ENCODE results near the gene VAT1. TPM values are rescaled to one million over a fixed set of nuclear protein-coding genes. Genes with fewer than 3 reads are reported as not detected.

VAT1 gene
- total and polyA plus RNA-seq, 9 of the 15 experiments (the other 6 are each of a cell fraction or from before 2014, with no cell fraction given), result 29.4 to 153 (median 66.7) TPM

GRCh38 chr17:43006639-43007551 is 15.3 kb downstream of the VAT1 start, which contains the start of gene IFI35 (continued):
- TF ChIP-seq AFF4 (CRISPR knock-in tag; IDR thresholded peaks at IDR 0.05), result no peak
- TF ChIP-seq HNRNPK (IDR thresholded peaks at IDR 0.05; ENCODE audit: low read depth, low read length, poor library complexity, severe bottlenecking), result no peak
- TF ChIP-seq ZNF165 (CRISPR knock-in tag; IDR thresholded peaks at IDR 0.05; ENCODE audit: borderline replicate concordance), result no peak
- TF ChIP-seq PPARD (CRISPR knock-in tag; IDR thresholded peaks at IDR 0.05), result no peak
- no peak for TF ChIP-seq NR0B1 (IDR thresholded peaks at IDR 0.05; ENCODE audit: partially characterized antibody)
- no peak for TF ChIP-seq RUNX1 (IDR thresholded peaks at IDR 0.05; ENCODE audit: low read depth)
- peak; percentile 86; the same call in 1 of the 2 replicates for TF ChIP-seq BCOR (IDR thresholded peaks at IDR 0.05)
- TF ChIP-seq ARID3A (IDR thresholded peaks at IDR 0.05; ENCODE audit: borderline replicate concordance, low read depth, low read length), result no peak
- no peak for TF ChIP-seq FOXJ3 (CRISPR knock-in tag; IDR thresholded peaks at IDR 0.05)
- 0 out of 2 replicates have a peak, but pooled peaks have one; percentile 26 for TF ChIP-seq ZNF592 (IDR thresholded peaks at IDR 0.05)
- TF ChIP-seq MAZ (CRISPR knock-in tag; conservative IDR thresholded peaks at IDR 0.05 in 1 of 2, IDR thresholded peaks at IDR 0.05 in 1 of 2), result peak in 1 of 2 experiments; percentile 77; a peak in 2 of 4 replicates
- no peak for TF ChIP-seq E2F3 (CRISPR knock-in tag; IDR thresholded peaks at IDR 0.05)
- TF ChIP-seq SUPT5H (IDR thresholded peaks at IDR 0.05), result peak; percentile 37; the same call in 1 of the 2 replicates
- no peak for TF ChIP-seq JUN (IDR thresholded peaks at IDR 0.05; ENCODE audit: borderline replicate concordance, low read depth, low read length)
- TF ChIP-seq JUN (CRISPR knock-in tag; IDR thresholded peaks at IDR 0.05; ENCODE audit: borderline replicate concordance), result no peak
- TF ChIP-seq ZNF232 (CRISPR knock-in tag; IDR thresholded peaks at IDR 0.05), result no peak

Measured in K562 (cell line).